K562 (cell line): ENCODE measurements around the gene SLC10A2. TPM values are rescaled to one million over a fixed set of nuclear protein-coding genes. Genes with fewer than 3 reads are reported as not detected.

Experiments used
- ATAC-seq: fragments of 200-7000 bp; cut with Tn5 transposase; 3 replicates; pipeline ENCODE4 v1.9.1; 2020; ENCODE audit warnings: moderate library complexity
- BruUV-seq: library from RNA; stranded (reverse); fragments of 400-500 nt; replicated peaks from 2 replicates; lab custom pipeline; 2021; lab: Mats Ljungman, UMichigan
- CTCF ChIA-PET: fragments of 300-600 bp; formaldehyde crosslinking; extraction: SDS; loops from one replicate; lab custom pipeline; 2021; ENCODE audit warnings: low intra/inter-chr PET ratio; lab: Yijun Ruan, JAX
- POLR2A ChIA-PET: fragments of 300-600, 350-650 bp; sonication (Branson Sonifier 250); formaldehyde crosslinking; extraction: SDS; loops from one replicate; lab custom pipeline; 2021; ENCODE audit warnings: antibody characterized with exemption, inconsistent platforms; lab: Yijun Ruan, JAX
- DNase-seq, 4 experiments: peaks; one replicate each; pipeline versions ENCODE4 v3.0.0 to v3.0.0-alpha.2; 2011 to 2018; ENCODE audit warnings: low spot score in 3 of 4, mixed read lengths in 3 of 4; ENCODE audit errors: extremely low read depth in 1 of 4
- FAIRE-seq: peaks from 2 replicates; lab custom pipeline; 2011; peaks lifted over from hg19 to GRCh38; lab: Jason Lieb, UNC
- H2AFZ ChIP-seq: 2 replicates; pipeline ENCODE4 v1.6.0; 2011; ENCODE audit warnings: low read depth, low read length, control low read depth, inconsistent platforms
- H3K27ac ChIP-seq: fragments of 200-600 bp; 3 replicates; pipeline ENCODE4 v1.8.0; 2011; ENCODE audit warnings: low read depth, mild to moderate bottlenecking, control low read depth, inconsistent platforms, low read length, moderate library complexity, mixed read lengths; ENCODE audit errors: extremely low read depth
- H3K27me3 ChIP-seq, 2 experiments: fragments of 300-600 bp in 1 of 2; 2 replicates in 1 of 2; 3 replicates in 1 of 2; pipeline versions ENCODE4 v1.6.0 to v1.8.0; 2011; ENCODE audit warnings: inconsistent platforms in 2 of 2, low read length in 2 of 2, mild to moderate bottlenecking in 1 of 2, mixed read lengths in 1 of 2, moderate library complexity in 1 of 2; ENCODE audit not compliant: control insufficient read depth in 2 of 2, insufficient read depth in 2 of 2
- H3K36me3 ChIP-seq: fragments of 300-600 bp; 3 replicates; pipeline ENCODE4 v1.8.0; 2011; ENCODE audit warnings: mild to moderate bottlenecking, low read length, inconsistent platforms; ENCODE audit not compliant: control insufficient read depth, insufficient read depth
- H3K4me1 ChIP-seq, 2 experiments: fragments of 200-600 bp in 1 of 2; replicated peaks in 1 of 2; 2 replicates in 1 of 2; 3 replicates in 1 of 2; pipeline versions ENCODE4 v1.5.1 to v1.8.0; 2011; ENCODE audit warnings: inconsistent platforms in 2 of 2, low read length in 2 of 2, mild to moderate bottlenecking in 1 of 2, mixed read lengths in 1 of 2, moderate library complexity in 1 of 2; ENCODE audit not compliant: control insufficient read depth in 2 of 2, insufficient read depth in 2 of 2
- H3K4me2 ChIP-seq: 2 replicates; pipeline ENCODE4 v1.6.1; 2011; ENCODE audit warnings: low read length, control low read depth, inconsistent platforms, mixed read lengths; ENCODE audit not compliant: insufficient read depth
- H3K4me3 ChIP-seq: fragments of 200-600 bp; sonication (generic), shearing (Covaris generic); 2 replicates; pipeline ENCODE4 v1.5.1; 2016; ENCODE audit warnings: control low read depth, inconsistent platforms
- H3K79me2 ChIP-seq: fragments of 200-600 bp; 3 replicates; pipeline ENCODE4 v1.8.0; 2011; ENCODE audit warnings: low read length, inconsistent platforms; ENCODE audit not compliant: control insufficient read depth, insufficient read depth
- H3K9ac ChIP-seq, 2 experiments: 2 replicates each; pipeline versions ENCODE4 v1.6.0 to v1.6.1; 2011; ENCODE audit warnings: low read depth in 2 of 2, low read length in 2 of 2, control low read depth in 1 of 2, inconsistent platforms in 1 of 2, mild to moderate bottlenecking in 1 of 2, mixed read lengths in 1 of 2; ENCODE audit not compliant: insufficient read depth in 1 of 2
- H3K9me1 ChIP-seq: one replicate; pipeline ENCODE4 v1.6.0; 2011; ENCODE audit warnings: inconsistent platforms, mild to moderate bottlenecking, low read length, moderate library complexity; ENCODE audit not compliant: control insufficient read depth, insufficient read depth
- H3K9me3 ChIP-seq: replicated peaks from 2 replicates; pipeline ENCODE4 v1.5.1; 2011; ENCODE audit warnings: low read depth, low read length, inconsistent platforms; ENCODE audit not compliant: control insufficient read depth, insufficient read depth
- H4K20me1 ChIP-seq: replicated peaks from 2 replicates; pipeline ENCODE4 v1.6.1; 2011; ENCODE audit warnings: low read length, inconsistent platforms, mixed read lengths; ENCODE audit not compliant: control insufficient read depth, insufficient read depth
- CC2D1A ChIP-seq: fragments of 450-650 bp; IDR thresholded peaks from 2 replicates; pipeline ENCODE4 v1.6.1; 2017; ENCODE audit warnings: mild to moderate bottlenecking
- CREB3L1 ChIP-seq: fragments of 450-650 bp; IDR thresholded peaks from 2 replicates; pipeline ENCODE4 v1.6.1; 2014; ENCODE audit warnings: low read depth, mild to moderate bottlenecking, moderate library complexity, borderline replicate concordance
- CSDE1 ChIP-seq, 2 experiments: fragments of 450-650 bp; IDR thresholded peaks; 2 replicates each; pipeline ENCODE4 v1.6.1; 2016; ENCODE audit warnings: mild to moderate bottlenecking in 1 of 2
- E2F4 ChIP-seq: sonication (generic); formaldehyde crosslinking; IDR thresholded peaks from 2 replicates; pipeline ENCODE4 v1.8.0; 2022; ENCODE audit warnings: mild to moderate bottlenecking, low read depth, missing genetic modification reagents
- GTF2F1 ChIP-seq: IDR thresholded peaks from 2 replicates; pipeline ENCODE4 v1.6.1; 2011; ENCODE audit warnings: low read depth, low read length, improper control_type of control experiment
- HDAC1 ChIP-seq, 2 experiments: fragments of 450-650 bp; IDR thresholded peaks; 2 replicates each; pipeline ENCODE4 v1.6.1; 2016 to 2017; ENCODE audit warnings: inconsistent platforms in 1 of 2, mild to moderate bottlenecking in 1 of 2, moderate library complexity in 1 of 2
- HNRNPLL ChIP-seq: fragments of 200-400 bp; formaldehyde crosslinking; IDR thresholded peaks from 2 replicates; pipeline ENCODE4 v1.6.1; 2017; ENCODE audit warnings: low read length, low read depth, mild to moderate bottlenecking; ENCODE audit not compliant: poor library complexity, severe bottlenecking
- KLF10 ChIP-seq: fragments of 250-450 bp; sonication (Bioruptor Pico); IDR thresholded peaks from 2 replicates; pipeline ENCODE4 v1.6.1; 2021; ENCODE audit warnings: matching md5 sums
- NFE2L1 ChIP-seq: fragments of 450-650 bp; IDR thresholded peaks from 2 replicates; pipeline ENCODE4 v1.6.1; 2016; ENCODE audit warnings: missing genetic modification characterization, low read depth, mild to moderate bottlenecking, missing compliant biosample characterization, moderate library complexity, borderline replicate concordance
- RBBP5 ChIP-seq: fragments of 200-600 bp; sonication (generic); IDR thresholded peaks from 2 replicates; pipeline ENCODE4 v1.6.1; 2012; ENCODE audit warnings: borderline replicate concordance, mild to moderate bottlenecking, low read length, control low read depth, inconsistent platforms; ENCODE audit not compliant: insufficient read depth, poor library complexity, severe bottlenecking
- SRSF7 ChIP-seq: fragments of 200-400 bp; formaldehyde crosslinking; optimal IDR thresholded peaks from 2 replicates; pipeline ENCODE3; 2017; ENCODE audit warnings: mild to moderate bottlenecking, low read depth, low read length
- STAT5A ChIP-seq: IDR thresholded peaks from 2 replicates; pipeline ENCODE4 v1.6.1; 2012; ENCODE audit warnings: low read length, inconsistent platforms, borderline replicate concordance
- U2AF1 ChIP-seq: fragments of 200-400 bp; formaldehyde crosslinking; optimal IDR thresholded peaks from 2 replicates; pipeline ENCODE3; 2017; ENCODE audit warnings: mild to moderate bottlenecking, low read depth, low read length, moderate library complexity
- ZFP36 ChIP-seq: fragments of 150-350 bp; IDR thresholded peaks from 2 replicates; pipeline ENCODE4 v1.6.1; 2018; ENCODE audit warnings: low read length, low read depth; ENCODE audit not compliant: partially characterized antibody
- ZNF644 ChIP-seq: fragments of 200-800 bp; sonication (Bioruptor generic); IDR thresholded peaks from 2 replicates; pipeline ENCODE4 v1.6.1; 2016; ENCODE audit warnings: low read depth, missing genetic modification characterization, missing compliant biosample characterization
- ZNF780A ChIP-seq: fragments of 250-450 bp; sonication (Bioruptor Pico); IDR thresholded peaks from 2 replicates; pipeline ENCODE4 v1.5.0; 2021; ENCODE audit warnings: mild to moderate bottlenecking
- ZNF830 ChIP-seq: fragments of 250-450 bp; sonication (Bioruptor Pico); IDR thresholded peaks from 2 replicates; pipeline ENCODE4 v1.5.0; 2021; ENCODE audit warnings: mild to moderate bottlenecking
- WGBS: fragments of 100-300 bp; shearing (Covaris generic); methylation state at CpG from one replicate; pipeline ENCODE4 v1.1.6; 2016; ENCODE audit warnings: low coverage, mixed read lengths; ENCODE audit not compliant: insufficient coverage; ENCODE audit errors: missing lambda C conversion rate; 5-methylcytosine and 5-hydroxymethylcytosine counted together
- in situ Hi-C: fragments of 300-500 bp; cut with MboI; formaldehyde crosslinking; loops from 4 replicates; pipeline ENCODE4 v1.15.0; 2018; ENCODE audit warnings: inconsistent platforms, mixed read lengths
- intact Hi-C: fragments of 100-400 bp; cut with micrococcal nuclease; formaldehyde crosslinking; loops from 2 replicates; pipeline ENCODE4 v1.14.2; 2022
- polyA plus RNA-seq, 8 experiments: library from polyadenylated mRNA; depleted of rRNA in 4 of 8; stranded (reverse) in 5 of 8; unstranded in 3 of 8; fragments of >200 nt; fragmentation: Nextera tagmentation in 2 of 8; fragmentation: Illumina TruSeq in 1 of 8; extraction: Ambion mirVana in 2 of 8; extraction: Trizol in 1 of 8; gene quantifications; 2 replicates each; pipeline versions ENCODE4 v1.2.1 to v1.2.3, GENCODE V29; 2011 to 2014; ENCODE audit warnings: inconsistent platforms in 1 of 8, missing spikeins in 1 of 8
- total RNA-seq, 7 experiments: library from RNA; depleted of rRNA in 6 of 7; stranded (reverse); fragments of >200 nt in 6 of 7; fragmentation: Illumina TruSeq in 2 of 7; extraction: Trizol in 2 of 7; gene quantifications; 2 replicates each; pipeline versions ENCODE4 v1.2.1 to v1.2.3, GENCODE V29; 2011 to 2021; ENCODE audit warnings: low replicate concordance in 1 of 7
- TF ChIP-seq, protein P1 (sequence below): fragments of 250-450 bp; sonication (Bioruptor Pico); IDR thresholded peaks from 2 replicates; pipeline ENCODE4 v1.4.0; 2020; ENCODE audit warnings: mild to moderate bottlenecking

SLC10A2 gene
- total and polyA plus RNA-seq, 9 of the 15 experiments (the other 6 are each of a cell fraction or from before 2014, with no cell fraction given): not detected

GRCh38 chr13:103044056-103044455 is 22.2 kb downstream of the SLC10A2 start:
- Histone ChIP-seq H3K4me1 (no peaks in the 10 kb centered on the region), H3K9me3 (no peaks in the 10 kb centered on the region), H3K27ac (no peak overlapping the region), H3K27me3 (no peaks in the 10 kb centered on the region), H3K4me2 (no peak overlapping the region), H4K20me1 (no peaks in the 10 kb centered on the region), H3K9me1 (no peaks in the 10 kb centered on the region), H2AFZ (no peak overlapping the region), H3K79me2 (no peaks in the 10 kb centered on the region), H3K4me3 (no peak overlapping the region), H3K36me3 (no peaks in the 10 kb centered on the region), H3K9ac (no peak overlapping the region)
- FAIRE-seq (no peak), ATAC-seq (no peak), DNase-seq (no peak)
- ChIA-PET CTCF (no interaction called here), POLR2A (no interaction called here)
- in situ Hi-C loops (no loop called here), intact Hi-C loops (no loop called here)
- BruUV-seq: no TSS peak
- 2% methylated on average over 3 of the region's 3 CpGs for WGBS
- no peak for TF ChIP-seq CSDE1 (IDR thresholded peaks at IDR 0.05)
- TF ChIP-seq CREB3L1: no peak
- no peak for TF ChIP-seq KLF10 (CRISPR knock-in tag)
- no peak for TF ChIP-seq SRSF7
- TF ChIP-seq ZNF830 (CRISPR knock-in tag): no peak
- TF ChIP-seq, protein P1, sequence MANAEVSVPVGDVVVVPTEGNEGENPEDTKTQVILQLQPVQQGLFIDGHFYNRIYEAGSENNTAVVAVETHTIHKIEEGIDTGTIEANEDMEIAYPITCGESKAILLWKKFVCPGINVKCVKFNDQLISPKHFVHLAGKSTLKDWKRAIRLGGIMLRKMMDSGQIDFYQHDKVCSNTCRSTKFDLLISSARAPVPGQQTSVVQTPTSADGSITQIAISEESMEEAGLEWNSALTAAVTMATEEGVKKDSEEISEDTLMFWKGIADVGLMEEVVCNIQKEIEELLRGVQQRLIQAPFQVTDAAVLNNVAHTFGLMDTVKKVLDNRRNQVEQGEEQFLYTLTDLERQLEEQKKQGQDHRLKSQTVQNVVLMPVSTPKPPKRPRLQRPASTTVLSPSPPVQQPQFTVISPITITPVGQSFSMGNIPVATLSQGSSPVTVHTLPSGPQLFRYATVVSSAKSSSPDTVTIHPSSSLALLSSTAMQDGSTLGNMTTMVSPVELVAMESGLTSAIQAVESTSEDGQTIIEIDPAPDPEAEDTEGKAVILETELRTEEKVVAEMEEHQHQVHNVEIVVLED (CRISPR knock-in tag): no peak
- TF ChIP-seq CC2D1A: no peak
- no peak for TF ChIP-seq ZNF644
- TF ChIP-seq NFE2L1 (tag): no peak
- TF ChIP-seq GTF2F1: no peak
- no peak for TF ChIP-seq ZNF780A
- no peak for TF ChIP-seq E2F4 (CRISPR knock-in tag)
- no peak for TF ChIP-seq ZFP36
- no peak for TF ChIP-seq U2AF1
- TF ChIP-seq HDAC1 (IDR thresholded peaks at IDR 0.05): no peak
- TF ChIP-seq RBBP5: no peak
- TF ChIP-seq STAT5A: no peak
- no peak for TF ChIP-seq HNRNPLL
